Forelimb muscle (tissue), 1 donor: ENCODE results near the gene ADGRE3. TPM values are rescaled to one million over a fixed set of nuclear protein-coding genes. Genes with fewer than 3 reads are reported as not detected.

Experiments used
- DNase-seq: peaks from one replicate; pipeline ENCODE4 v3.0.0-alpha.2; 2013; ENCODE audit warnings: low read depth
- polyA plus RNA-seq: library from polyadenylated mRNA; unstranded; fragments of 120-200 nt; gene quantifications from one replicate; pipeline ENCODE4 v1.2.1, GENCODE V29; 2013; ENCODE audit not compliant: insufficient read length

Gene ADGRE3, protein sequence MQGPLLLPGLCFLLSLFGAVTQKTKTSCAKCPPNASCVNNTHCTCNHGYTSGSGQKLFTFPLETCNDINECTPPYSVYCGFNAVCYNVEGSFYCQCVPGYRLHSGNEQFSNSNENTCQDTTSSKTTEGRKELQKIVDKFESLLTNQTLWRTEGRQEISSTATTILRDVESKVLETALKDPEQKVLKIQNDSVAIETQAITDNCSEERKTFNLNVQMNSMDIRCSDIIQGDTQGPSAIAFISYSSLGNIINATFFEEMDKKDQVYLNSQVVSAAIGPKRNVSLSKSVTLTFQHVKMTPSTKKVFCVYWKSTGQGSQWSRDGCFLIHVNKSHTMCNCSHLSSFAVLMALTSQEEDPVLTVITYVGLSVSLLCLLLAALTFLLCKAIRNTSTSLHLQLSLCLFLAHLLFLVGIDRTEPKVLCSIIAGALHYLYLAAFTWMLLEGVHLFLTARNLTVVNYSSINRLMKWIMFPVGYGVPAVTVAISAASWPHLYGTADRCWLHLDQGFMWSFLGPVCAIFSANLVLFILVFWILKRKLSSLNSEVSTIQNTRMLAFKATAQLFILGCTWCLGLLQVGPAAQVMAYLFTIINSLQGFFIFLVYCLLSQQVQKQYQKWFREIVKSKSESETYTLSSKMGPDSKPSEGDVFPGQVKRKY
- not detected for polyA plus RNA-seq

DNA sequence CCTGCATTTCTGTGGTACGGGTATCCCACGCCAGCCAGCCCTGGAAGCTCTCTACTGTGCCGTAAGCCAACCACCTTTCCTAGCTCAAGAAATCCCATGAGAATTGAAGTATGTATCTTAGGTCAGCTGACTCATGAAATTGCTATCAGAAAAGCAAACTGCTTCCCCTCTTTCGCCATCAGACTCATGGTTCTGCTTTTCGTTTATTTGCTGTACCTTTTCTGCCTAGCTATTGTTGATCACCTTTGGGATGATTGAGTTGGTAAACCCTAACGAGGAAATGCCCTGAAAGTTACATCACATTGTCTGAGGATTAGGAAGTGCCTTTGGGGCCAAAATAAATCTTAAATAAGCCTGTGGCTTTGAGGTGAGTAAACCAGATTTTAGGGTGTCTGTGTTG, at the start of gene ADGRE3:
Gene ADGRE3 (minus strand): TSS at position 81 of the 400 bp plus-strand sequence. CDS start 74 bp downstream, at position 7.
- DNase-seq = no peak

GRCh38 chr19:14722127-14722526, 47.5 kb upstream of the ADGRE3 start:
- no peak for DNase-seq

DNA sequence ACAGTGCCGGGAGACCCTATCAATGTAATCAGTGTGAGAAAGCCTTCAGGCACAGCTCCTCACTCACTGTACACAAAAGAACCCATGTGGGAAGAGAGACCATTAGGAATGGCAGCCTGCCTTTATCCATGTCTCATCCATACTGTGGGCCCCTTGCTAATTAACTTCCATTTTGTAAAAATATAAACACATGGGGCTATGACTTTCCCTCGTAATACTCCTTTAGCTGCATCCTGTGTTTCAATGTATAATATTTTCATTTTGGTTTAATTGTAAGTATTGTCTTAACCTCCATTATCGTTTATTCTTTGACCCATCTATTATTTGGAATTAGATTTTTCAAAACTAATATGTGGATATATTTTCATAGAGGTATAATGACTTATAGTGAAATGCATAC, 44.5 kb upstream of the ADGRE3 start:
- DNase-seq = no peak

- no peak for DNase-seq
Measured at GRCh38 chr19:14718522-14719116, 44.0 kb upstream of the ADGRE3 start.

- DNase-seq = no peak
Measured at GRCh38 chr19:14715841-14716240, 41.2 kb upstream of the ADGRE3 start.

GRCh38 chr19:14704450-14704849, 29.8 kb upstream of the ADGRE3 start:
- DNase-seq = no peak

DNA sequence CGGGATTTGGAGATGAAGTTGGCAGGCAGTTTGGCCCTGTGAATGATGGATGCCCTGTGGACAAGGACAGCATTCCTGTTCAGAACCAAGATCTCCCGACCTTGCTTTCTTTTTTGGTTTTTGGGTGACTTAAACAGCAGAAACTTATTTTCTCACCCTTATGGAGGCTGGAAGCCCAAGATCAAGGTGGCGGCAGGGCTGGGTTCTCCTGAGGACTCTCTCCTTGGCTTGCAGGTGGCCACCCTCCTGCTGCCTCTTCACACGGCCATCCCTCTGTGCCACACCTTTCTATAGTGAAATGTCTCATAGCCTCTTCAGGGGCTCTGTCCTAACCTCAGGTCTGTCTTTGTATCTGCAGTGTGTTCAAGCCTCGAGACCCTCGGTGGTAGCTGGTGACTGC, 29.2 kb upstream of the ADGRE3 start:
- no peak for DNase-seq

GRCh38 chr19:14700711-14701375, 26.2 kb upstream of the ADGRE3 start:
- no peak for DNase-seq

GRCh38 chr19:14699641-14700040, 25.0 kb upstream of the ADGRE3 start:
- no peak for DNase-seq

DNA sequence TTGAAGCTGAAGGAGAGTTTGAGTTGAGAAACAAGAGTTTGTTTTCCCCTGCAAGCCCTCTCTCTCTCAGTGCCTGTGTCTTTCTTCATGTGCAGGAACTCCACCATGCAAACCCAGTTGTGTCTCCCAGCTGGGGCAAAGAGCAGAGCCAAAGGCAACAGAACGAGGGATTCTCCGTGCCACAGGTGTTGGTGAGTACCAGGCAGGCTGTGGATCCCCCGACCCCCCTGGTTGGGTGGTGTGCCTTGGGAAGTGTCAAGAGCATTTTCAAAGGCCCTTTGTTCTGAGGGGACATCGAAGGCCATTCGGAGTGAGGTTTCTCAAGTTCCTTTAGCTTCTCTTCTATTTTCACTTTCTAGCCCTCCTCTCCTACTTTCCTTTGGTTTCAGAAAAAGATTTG, 20.8 kb upstream of the ADGRE3 start:
- no peak for DNase-seq

DNA sequence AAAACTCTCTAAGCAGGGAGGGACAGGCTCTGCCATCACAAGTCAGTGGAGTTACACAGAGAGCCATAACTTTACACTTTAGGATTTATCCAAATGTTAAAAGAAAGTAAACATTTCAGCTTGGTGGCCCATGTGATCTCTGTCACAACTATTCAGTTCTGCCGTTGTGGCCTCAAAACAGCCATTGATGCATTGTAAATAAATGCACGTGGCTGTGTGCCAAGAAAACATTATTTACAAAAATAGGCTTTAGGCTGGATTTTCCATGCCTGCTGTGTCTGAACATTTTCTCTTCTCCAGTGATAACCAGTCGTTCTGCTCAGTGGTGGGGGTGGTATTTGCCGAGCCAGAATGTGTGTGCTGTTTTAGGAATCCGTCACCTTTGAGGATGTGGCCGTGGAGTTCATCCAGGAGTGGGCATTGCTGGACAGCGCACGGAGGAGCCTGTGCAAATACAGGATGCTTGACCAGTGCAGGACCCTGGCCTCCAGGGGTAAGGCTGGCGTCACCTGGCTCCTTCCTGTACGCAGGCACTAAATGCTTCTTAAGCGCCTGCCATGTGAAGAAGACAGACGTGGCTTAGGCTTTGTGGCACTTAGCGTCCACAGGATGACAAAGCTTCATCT, 20.1 kb upstream of the ADGRE3 start:
- no peak for DNase-seq

DNA sequence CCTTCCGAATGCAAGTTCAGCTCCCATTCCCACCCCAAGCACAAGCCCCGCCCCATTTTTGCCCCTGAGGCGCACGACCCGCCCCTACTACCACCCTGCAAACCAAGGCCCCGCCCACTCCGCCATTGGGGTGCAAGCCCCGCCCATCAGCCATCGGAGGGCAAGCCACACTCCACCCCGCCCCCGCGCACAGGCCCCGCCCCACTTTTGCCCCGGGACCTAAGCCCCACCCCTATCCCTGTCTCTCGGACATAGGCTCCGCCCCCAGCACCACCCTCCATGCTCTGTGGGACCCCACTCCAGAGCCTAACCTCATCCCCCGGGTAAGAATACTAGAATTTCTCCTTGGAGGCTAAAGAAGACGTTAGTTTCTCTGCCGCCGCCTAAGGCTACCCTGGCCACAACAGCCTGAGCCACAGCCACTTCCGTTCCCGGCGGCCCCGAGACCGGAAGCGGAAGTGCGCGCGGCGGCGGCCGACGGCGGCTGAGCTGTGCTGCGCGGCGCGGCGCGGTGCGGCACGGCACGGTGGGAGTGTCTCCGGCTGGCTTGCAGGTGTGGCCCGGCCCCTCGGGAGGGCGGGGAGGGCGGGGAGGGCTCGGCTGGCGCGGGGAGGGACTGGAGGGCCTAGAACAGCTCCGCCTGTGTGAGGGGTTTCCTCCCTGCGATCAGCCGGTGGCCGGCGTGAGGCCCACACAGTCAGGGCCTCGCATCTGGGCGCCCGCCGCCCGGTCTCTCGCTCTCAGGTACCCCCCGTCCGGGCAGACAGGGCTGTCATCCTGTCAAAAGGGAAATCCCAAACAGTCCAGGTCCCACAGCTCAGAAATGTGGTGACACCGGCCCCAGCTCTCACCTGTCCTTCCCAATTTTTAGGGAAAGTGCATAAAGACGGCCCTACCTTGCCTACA, 15.2 kb upstream of the ADGRE3 start, which contains the start of gene ZNF333:
Gene ZNF333 (plus strand): TSS at position 451 of the 906 bp plus-strand sequence. CDS start 3,444 bp downstream, outside the sequence.
- DNase-seq = peak; percentile 39

GRCh38 chr19:14686411-14686810, 11.8 kb upstream of the ADGRE3 start:
- DNase-seq = no peak

GRCh38 chr19:14683439-14683838, 8.8 kb upstream of the ADGRE3 start:
- no peak for DNase-seq

GRCh38 chr19:14682084-14682483, 7.4 kb upstream of the ADGRE3 start:
- DNase-seq = no peak

- no peak for DNase-seq
Measured at GRCh38 chr19:14678199-14678598, 3.6 kb upstream of the ADGRE3 start.

DNA sequence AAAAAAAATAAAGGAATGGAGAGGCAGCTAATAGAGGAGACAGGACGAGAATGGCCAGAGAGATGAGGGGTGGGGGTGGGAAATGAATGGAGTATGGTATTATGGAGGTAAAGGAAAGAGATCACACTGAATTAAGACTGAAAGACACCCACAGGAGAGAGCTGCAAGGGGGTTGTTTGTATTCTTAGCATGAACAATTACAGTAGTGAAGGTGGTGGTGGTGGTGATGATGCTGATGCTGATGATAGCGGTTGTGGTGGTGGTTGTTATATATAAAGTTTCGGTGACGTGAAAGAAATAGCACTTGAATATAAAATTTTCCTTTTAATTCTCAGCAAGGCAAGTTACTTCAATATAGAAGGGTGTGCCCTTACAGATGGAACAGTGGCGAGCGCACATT, 2.8 kb upstream of the ADGRE3 start:
- no peak for DNase-seq

- no peak for DNase-seq
Measured at GRCh38 chr19:14676762-14677161, 2.1 kb upstream of the ADGRE3 start.

GRCh38 chr19:14673088-14673487, 1.6 kb downstream of the ADGRE3 start:
- no peak for DNase-seq

GRCh38 chr19:14672188-14672872, 2.3 kb downstream of the ADGRE3 start:
- no peak for DNase-seq
